OCI-LY1 (cell line): ENCODE measurements around the gene PCBP3.

ENCODE experiments used
- CTCF ChIP-seq: fragments of 200-600 bp; sonication (generic), shearing (Covaris generic); IDR thresholded peaks from 2 replicates; pipeline ENCODE4 v1.5.1; 2017; ENCODE audit warnings: mild to moderate bottlenecking, antibody characterized with exemption, low read length, moderate library complexity, mixed read lengths
- EZH2 ChIP-seq: fragments of 200-600 bp; sonication (generic), shearing (Covaris generic); IDR thresholded peaks from 2 replicates; pipeline ENCODE4 v1.8.0; 2017; ENCODE audit warnings: borderline replicate concordance, mixed run types, mild to moderate bottlenecking, antibody characterized with exemption, low read length, moderate library complexity, mixed read lengths

- TF ChIP-seq CTCF = peak; percentile 70
- TF ChIP-seq EZH2 = no peak
Observed at GRCh38 chr21:45880097-45881068, 236.9 kb downstream of the PCBP3 start.
